Sigmoid colon (tissue), 4 donors: ENCODE data around the gene PLSCR3.

Source experiments
- EP300 ChIP-seq, 4 donors: sonication (generic); formaldehyde crosslinking; IDR thresholded peaks; one replicate each; pipeline ENCODE4 v1.6.1; 2017; ENCODE audit warnings: antibody characterized with exemption in 4 of 4
- POLR2A ChIP-seq, 2 donors: fragments of 450-650 bp; IDR thresholded peaks; one replicate each; pipeline ENCODE4 v1.6.1; 2016; ENCODE audit warnings: antibody characterized with exemption in 2 of 2, mild to moderate bottlenecking in 2 of 2, moderate library complexity in 2 of 2
- TF ChIP-seq, protein P1 (sequence below), 4 experiments: fragments of 450-650 bp in 3 of 4; fragments of 200-600 bp in 1 of 4; IDR thresholded peaks; one replicate each; pipeline ENCODE4 v1.5.1; 2016 to 2019; ENCODE audit warnings: antibody characterized with exemption in 4 of 4, mild to moderate bottlenecking in 3 of 4, moderate library complexity in 2 of 4

DNA sequence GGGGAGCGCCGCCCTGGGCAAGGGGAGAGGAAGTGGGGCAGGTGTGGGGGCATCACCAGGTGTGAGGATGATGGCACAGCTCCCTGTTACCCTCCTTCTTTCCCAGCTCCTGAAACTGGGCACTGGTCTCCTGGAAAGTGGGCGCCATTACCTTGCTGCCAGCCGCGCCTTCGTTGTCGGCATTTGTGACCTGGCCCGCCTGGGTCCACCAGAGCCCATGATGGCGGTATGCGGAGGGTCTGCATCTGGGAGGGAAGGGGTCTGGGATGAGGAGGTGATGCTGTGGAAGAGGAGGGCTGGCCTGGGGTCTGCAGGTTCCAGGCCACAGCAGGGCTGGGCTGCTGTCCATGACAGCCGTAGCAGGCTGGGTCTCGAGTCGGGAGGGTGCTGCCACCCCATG, 52.5 kb downstream of the PLSCR3 start:
- TF ChIP-seq, protein P1, sequence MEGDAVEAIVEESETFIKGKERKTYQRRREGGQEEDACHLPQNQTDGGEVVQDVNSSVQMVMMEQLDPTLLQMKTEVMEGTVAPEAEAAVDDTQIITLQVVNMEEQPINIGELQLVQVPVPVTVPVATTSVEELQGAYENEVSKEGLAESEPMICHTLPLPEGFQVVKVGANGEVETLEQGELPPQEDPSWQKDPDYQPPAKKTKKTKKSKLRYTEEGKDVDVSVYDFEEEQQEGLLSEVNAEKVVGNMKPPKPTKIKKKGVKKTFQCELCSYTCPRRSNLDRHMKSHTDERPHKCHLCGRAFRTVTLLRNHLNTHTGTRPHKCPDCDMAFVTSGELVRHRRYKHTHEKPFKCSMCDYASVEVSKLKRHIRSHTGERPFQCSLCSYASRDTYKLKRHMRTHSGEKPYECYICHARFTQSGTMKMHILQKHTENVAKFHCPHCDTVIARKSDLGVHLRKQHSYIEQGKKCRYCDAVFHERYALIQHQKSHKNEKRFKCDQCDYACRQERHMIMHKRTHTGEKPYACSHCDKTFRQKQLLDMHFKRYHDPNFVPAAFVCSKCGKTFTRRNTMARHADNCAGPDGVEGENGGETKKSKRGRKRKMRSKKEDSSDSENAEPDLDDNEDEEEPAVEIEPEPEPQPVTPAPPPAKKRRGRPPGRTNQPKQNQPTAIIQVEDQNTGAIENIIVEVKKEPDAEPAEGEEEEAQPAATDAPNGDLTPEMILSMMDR (IDR thresholded peaks at IDR 0.05) = no peak
- TF ChIP-seq EP300 (IDR thresholded peaks at IDR 0.05) (no peak), POLR2A (IDR thresholded peaks at IDR 0.05) (no peak)
